ENCODE results near the gene KIAA0513.

- TF ChIP-seq CTCF (IDR thresholded peaks at IDR 0.05), result no peak
- TF ChIP-seq POLR2A (IDR thresholded peaks at IDR 0.05), result no peak
Measured at GRCh38 chr16:85087899-85088569, 60.4 kb downstream of the KIAA0513 start.

All from thyroid gland (tissue), 4 donors.